Liver (tissue), 3 donors: Measurements from ENCODE around the gene DPY19L1.

Experiments used
- CTCF ChIP-seq: fragments of 150-350 bp; IDR thresholded peaks from 2 replicates; pipeline ENCODE4 v1.5.1; 2017; ENCODE audit warnings: improper control_type of control experiment, low read depth, low read length; ENCODE audit not compliant: missing input control
- HNF4A ChIP-seq, 2 donors: conservative IDR thresholded peaks; 2 replicates each; pipeline ENCODE4 v1.6.1; 2016; ENCODE audit warnings: antibody characterized with exemption in 2 of 2, mild to moderate bottlenecking in 2 of 2
- RAD21 ChIP-seq, 2 donors: IDR thresholded peaks; 2 replicates each; pipeline ENCODE4 v1.6.1; 2016; ENCODE audit warnings: antibody characterized with exemption in 2 of 2, mild to moderate bottlenecking in 2 of 2
- TAF1 ChIP-seq: conservative IDR thresholded peaks from 2 replicates; pipeline ENCODE4 v1.6.1; 2016; ENCODE audit warnings: antibody characterized with exemption, mild to moderate bottlenecking
- YY1 ChIP-seq: IDR thresholded peaks from 2 replicates; pipeline ENCODE4 v1.6.1; 2016; ENCODE audit warnings: antibody characterized with exemption, mild to moderate bottlenecking
- TF ChIP-seq, protein P1 (sequence below): IDR thresholded peaks from 2 replicates; pipeline ENCODE4 v1.6.1; 2016; ENCODE audit warnings: antibody characterized with exemption
- donor health status: healthy.
- donor health status: healthy.

DNA sequence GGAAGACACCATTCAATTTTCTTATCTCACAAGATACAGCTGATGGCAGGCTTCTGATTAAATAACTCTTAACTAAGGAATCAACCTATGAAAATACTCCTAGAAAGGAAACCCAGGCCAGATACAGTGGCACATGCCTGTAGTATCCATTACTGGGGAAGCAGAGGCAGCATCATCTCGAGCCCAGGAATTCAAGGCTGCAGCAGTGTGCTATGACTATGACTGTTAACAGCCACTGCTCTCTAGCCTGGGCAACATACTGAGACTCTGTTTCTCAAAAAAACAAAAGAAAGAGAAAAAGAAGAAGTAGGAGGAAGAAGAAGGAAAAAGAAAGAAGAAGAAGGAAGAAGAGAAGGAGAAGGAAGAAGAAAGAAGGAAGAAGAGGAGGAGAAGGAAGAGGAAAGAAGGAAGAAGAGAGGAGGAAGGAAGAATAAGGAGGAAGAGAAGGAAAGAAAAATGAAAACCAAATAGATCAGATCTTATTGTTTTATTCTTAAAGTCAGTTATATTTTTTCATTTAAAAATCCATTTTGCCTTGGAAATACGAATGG is 18.0 kb downstream of the DPY19L1 start:
- TF ChIP-seq CTCF, result no peak
- TF ChIP-seq YY1, result no peak
- TF ChIP-seq, protein P1, sequence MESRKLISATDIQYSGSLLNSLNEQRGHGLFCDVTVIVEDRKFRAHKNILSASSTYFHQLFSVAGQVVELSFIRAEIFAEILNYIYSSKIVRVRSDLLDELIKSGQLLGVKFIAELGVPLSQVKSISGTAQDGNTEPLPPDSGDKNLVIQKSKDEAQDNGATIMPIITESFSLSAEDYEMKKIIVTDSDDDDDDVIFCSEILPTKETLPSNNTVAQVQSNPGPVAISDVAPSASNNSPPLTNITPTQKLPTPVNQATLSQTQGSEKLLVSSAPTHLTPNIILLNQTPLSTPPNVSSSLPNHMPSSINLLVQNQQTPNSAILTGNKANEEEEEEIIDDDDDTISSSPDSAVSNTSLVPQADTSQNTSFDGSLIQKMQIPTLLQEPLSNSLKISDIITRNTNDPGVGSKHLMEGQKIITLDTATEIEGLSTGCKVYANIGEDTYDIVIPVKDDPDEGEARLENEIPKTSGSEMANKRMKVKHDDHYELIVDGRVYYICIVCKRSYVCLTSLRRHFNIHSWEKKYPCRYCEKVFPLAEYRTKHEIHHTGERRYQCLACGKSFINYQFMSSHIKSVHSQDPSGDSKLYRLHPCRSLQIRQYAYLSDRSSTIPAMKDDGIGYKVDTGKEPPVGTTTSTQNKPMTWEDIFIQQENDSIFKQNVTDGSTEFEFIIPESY, result no peak
- no peak for TF ChIP-seq RAD21 (IDR thresholded peaks at IDR 0.05)
- no peak for TF ChIP-seq HNF4A (conservative IDR thresholded peaks at IDR 0.05)
- no peak for TF ChIP-seq TAF1
